ENCODE measurements around the gene FARP1.

The FARP1 gene

GRCh38 chr13:98221234-98221633 is 78.3 kb downstream of the FARP1 start:
- H3K36me3 ChIP-seq (ENCODE audit: control insufficient read depth in 2 of 2, insufficient read depth in 1 of 2, low read length in 2 of 2), result peaks cover 0 to 2% of the 10 kb centered on the region in 2 experiments; a peak in 1 of 3 replicates
- H3K4me1 ChIP-seq (ENCODE audit: control insufficient read depth, insufficient read depth, low read length), result peaks cover 18% of the 10 kb centered on the region
- no peak overlapping the region for H3K27ac ChIP-seq (ENCODE audit: extremely low read depth, low read depth, low read length)
- no peak overlapping the region for H3K4me3 ChIP-seq (ENCODE audit: low read depth, low read length)
- TF ChIP-seq SP2 (tag by site-specific recombination; IDR thresholded peaks at IDR 0.05) (no peak), ZNF18 (tag by site-specific recombination; IDR thresholded peaks at IDR 0.05) (no peak), OSR2 (tag by site-specific recombination; IDR thresholded peaks at IDR 0.05) (peak; percentile 62; the same call in 1 of the 2 replicates), ZNF423 (tag by site-specific recombination; IDR thresholded peaks at IDR 0.05) (peak; percentile 52; the same call in 1 of the 2 replicates)
- no peaks in the 10 kb centered on the region for H3K9me3 ChIP-seq (ENCODE audit: control insufficient read depth, insufficient read depth, low read depth, low read length)
- POLR2A ChIA-PET, result no interaction called here
- CTCF ChIA-PET, result interaction anchor here (0.8 kb wide), 1 partner anchor 16 kb away, joined by 3 read pairs; no protein-coding TSS in a partner anchor

GRCh38 chr13:98222081-98222554 is 79.2 kb downstream of the FARP1 start:
- Histone ChIP-seq H3K4me1 (ENCODE audit: control insufficient read depth, insufficient read depth, low read length) (peaks cover 13% of the 10 kb centered on the region), H3K27ac (ENCODE audit: extremely low read depth, low read depth, low read length) (no peak overlapping the region), H3K36me3 (ENCODE audit: control insufficient read depth in 2 of 2, insufficient read depth in 1 of 2, low read length in 2 of 2) (peaks cover 0 to 2% of the 10 kb centered on the region in 2 experiments; a peak in 1 of 3 replicates), H3K4me3 (ENCODE audit: low read depth, low read length) (no peak overlapping the region), H3K9me3 (ENCODE audit: control insufficient read depth, insufficient read depth, low read depth, low read length) (no peaks in the 10 kb centered on the region)
- CTCF ChIA-PET, result interaction anchor here (0.8 kb wide), 1 partner anchor 17 kb away, joined by 3 read pairs; no protein-coding TSS in a partner anchor
- POLR2A ChIA-PET, result interaction anchor here (0.6 kb wide), 1 partner anchor 34 kb away, joined by 5 read pairs; no protein-coding TSS in a partner anchor
- TF ChIP-seq RBAK (tag by site-specific recombination; IDR thresholded peaks at IDR 0.05), result no peak
- TF ChIP-seq ZBTB17 (tag by site-specific recombination; IDR thresholded peaks at IDR 0.05), result no peak
- TF ChIP-seq ZNF701 (tag by site-specific recombination; IDR thresholded peaks at IDR 0.05), result no peak
- no peak for TF ChIP-seq ZBTB20 (tag by site-specific recombination; IDR thresholded peaks at IDR 0.05)
- 0 out of 2 replicates have a peak, but pooled peaks have one; percentile 9 for TF ChIP-seq SCRT2 (tag by site-specific recombination; IDR thresholded peaks at IDR 0.05)
- TF ChIP-seq ZNF132 (tag by site-specific recombination; IDR thresholded peaks at IDR 0.05; ENCODE audit: borderline replicate concordance), result no peak
- TF ChIP-seq HOXC10 (CRISPR knock-in tag; IDR thresholded peaks at IDR 0.05), result no peak
- TF ChIP-seq PRDM6 (tag by site-specific recombination; IDR thresholded peaks at IDR 0.05), result peak; percentile 44; the same call in 1 of the 2 replicates
- no peak for TF ChIP-seq TCF7L2 (IDR thresholded peaks at IDR 0.05; ENCODE audit: borderline replicate concordance, low read depth, low read length)
- TF ChIP-seq ZNF660 (tag by site-specific recombination; IDR thresholded peaks at IDR 0.05), result no peak
- no peak for TF ChIP-seq ZNF777 (tag by site-specific recombination; IDR thresholded peaks at IDR 0.05; ENCODE audit: borderline replicate concordance)
- no peak for TF ChIP-seq REPIN1 (tag by site-specific recombination; IDR thresholded peaks at IDR 0.05; ENCODE audit: low read depth)
- TF ChIP-seq SP3 (tag by site-specific recombination; IDR thresholded peaks at IDR 0.05), result no peak
- TF ChIP-seq ZNF654 (tag by site-specific recombination; IDR thresholded peaks at IDR 0.05; ENCODE audit: low read depth), result no peak
- TF ChIP-seq MYNN (tag by site-specific recombination; IDR thresholded peaks at IDR 0.05; ENCODE audit: borderline replicate concordance), result no peak
- no peak for TF ChIP-seq ZSCAN18 (tag by site-specific recombination; IDR thresholded peaks at IDR 0.05)
- no peak for TF ChIP-seq BCL6B (tag by site-specific recombination; IDR thresholded peaks at IDR 0.05)
- TF ChIP-seq ZBTB1 (tag by site-specific recombination; IDR thresholded peaks at IDR 0.05), result no peak
- peak; percentile 81 for TF ChIP-seq OSR2 (tag by site-specific recombination; IDR thresholded peaks at IDR 0.05)
- no peak for TF ChIP-seq ZNF449 (tag by site-specific recombination; IDR thresholded peaks at IDR 0.05)
- peak; percentile 64; the same call in 1 of the 2 replicates for TF ChIP-seq FEZF1 (tag by site-specific recombination; IDR thresholded peaks at IDR 0.05)
- no peak for TF ChIP-seq ZNF510 (tag by site-specific recombination; IDR thresholded peaks at IDR 0.05; ENCODE audit: insufficient replicate concordance)
- TF ChIP-seq ZNF610 (tag by site-specific recombination; IDR thresholded peaks at IDR 0.05; ENCODE audit: borderline replicate concordance), result no peak
- TF ChIP-seq ZNF175 (tag by site-specific recombination; IDR thresholded peaks at IDR 0.05), result no peak
- TF ChIP-seq SCRT1 (tag by site-specific recombination; IDR thresholded peaks at IDR 0.05; ENCODE audit: borderline replicate concordance), result no peak
